Adipocyte (in vitro differentiated cells): Measurements from ENCODE around the gene HDAC5.

Experiments used
- DNase-seq: peaks from one replicate; pipeline ENCODE4 v3.0.0-alpha.2; 2015; ENCODE audit warnings: low read depth
- H3K27me3 ChIP-seq: replicated peaks from 2 replicates; pipeline ENCODE4 v1.7.0; 2013; ENCODE audit warnings: mild to moderate bottlenecking, low read length, moderate library complexity; ENCODE audit not compliant: control insufficient read depth, insufficient read depth
- H3K36me3 ChIP-seq: 2 replicates; pipeline ENCODE4 v1.7.0; 2013; ENCODE audit warnings: low read length, mild to moderate bottlenecking, moderate library complexity; ENCODE audit not compliant: control insufficient read depth, insufficient read depth, severe bottlenecking
- H3K4me1 ChIP-seq: 2 replicates; pipeline ENCODE4 v1.7.0; 2013; ENCODE audit warnings: mild to moderate bottlenecking, low read length, moderate library complexity; ENCODE audit not compliant: control insufficient read depth, insufficient read depth
- H3K4me3 ChIP-seq: 2 replicates; pipeline ENCODE4 v1.7.0; 2013; ENCODE audit warnings: mild to moderate bottlenecking, low read length, moderate library complexity
- H3K9ac ChIP-seq: 2 replicates; pipeline ENCODE4 v1.7.0; 2013; ENCODE audit warnings: mild to moderate bottlenecking, low read length, moderate library complexity
- H3K9me3 ChIP-seq: 2 replicates; pipeline ENCODE4 v1.7.0; 2013; ENCODE audit warnings: mild to moderate bottlenecking, low read length, moderate library complexity; ENCODE audit not compliant: control insufficient read depth

HDAC5 gene

GRCh38 chr17:44081681-44082080, 41.8 kb downstream of the HDAC5 start:
- peaks cover 74% of the 10 kb centered on the region for H3K36me3 ChIP-seq

GRCh38 chr17:44079877-44080821, 43.3 kb downstream of the HDAC5 start:
- Histone ChIP-seq H3K9ac (no peak overlapping the region), H3K36me3 (peaks cover 88% of the 10 kb centered on the region), H3K27me3 (no peaks in the 10 kb centered on the region), H3K4me1 (peaks cover 19% of the 10 kb centered on the region), H3K9me3 (no peaks in the 10 kb centered on the region), H3K4me3 (no peak overlapping the region)
- DNase-seq = no peak

More at GRCh38 chr17:44081681-44082080, 41.8 kb downstream of the HDAC5 start:
- Histone ChIP-seq H3K27me3 (no peaks in the 10 kb centered on the region), H3K9ac (no peak overlapping the region), H3K4me3 (no peak overlapping the region), H3K9me3 (no peaks in the 10 kb centered on the region), H3K4me1 (peaks cover 17% of the 10 kb centered on the region)
- DNase-seq = no peak

GRCh38 chr17:44078412-44078811, 45.0 kb downstream of the HDAC5 start:
- Histone ChIP-seq H3K36me3 (peaks cover 84% of the 10 kb centered on the region), H3K4me1 (peaks cover 19% of the 10 kb centered on the region), H3K9me3 (no peaks in the 10 kb centered on the region), H3K27me3 (no peaks in the 10 kb centered on the region), H3K9ac (no peak overlapping the region), H3K4me3 (no peak overlapping the region)
- no peak for DNase-seq

- no peaks in the 10 kb centered on the region for H3K27me3 ChIP-seq
- H3K4me3 ChIP-seq = no peak overlapping the region
- no peak for DNase-seq
- no peaks in the 10 kb centered on the region for H3K9me3 ChIP-seq
- peak overlapping the region; percentile 56 for H3K9ac ChIP-seq
- peaks cover 77% of the 10 kb centered on the region for H3K36me3 ChIP-seq
- H3K4me1 ChIP-seq = peaks cover 19% of the 10 kb centered on the region
These were observed 45.9 kb downstream of the HDAC5 start for GRCh38 chr17:44077595-44077909.

- no peak overlapping the region for H3K4me3 ChIP-seq
- no peaks in the 10 kb centered on the region for H3K9me3 ChIP-seq
- H3K9ac ChIP-seq = peak overlapping the region; percentile 56
- H3K27me3 ChIP-seq = no peaks in the 10 kb centered on the region
- H3K4me1 ChIP-seq = peaks cover 14% of the 10 kb centered on the region
- H3K36me3 ChIP-seq = peaks cover 71% of the 10 kb centered on the region
- peak; percentile 22 for DNase-seq
These were observed 46.5 kb downstream of the HDAC5 start for GRCh38 chr17:44076716-44077594.

- Histone ChIP-seq H3K9me3 (no peaks in the 10 kb centered on the region), H3K36me3 (peaks cover 64% of the 10 kb centered on the region), H3K4me1 (peaks cover 21% of the 10 kb centered on the region), H3K9ac (no peak overlapping the region), H3K4me3 (no peak overlapping the region), H3K27me3 (no peaks in the 10 kb centered on the region)
- no peak for DNase-seq
These were observed 47.7 kb downstream of the HDAC5 start for GRCh38 chr17:44075598-44076293.

GRCh38 chr17:44074911-44075285, 48.5 kb downstream of the HDAC5 start:
- DNase-seq = no peak
- H3K27me3 ChIP-seq = no peaks in the 10 kb centered on the region
- no peaks in the 10 kb centered on the region for H3K9me3 ChIP-seq
- no peak overlapping the region for H3K9ac ChIP-seq
- H3K4me1 ChIP-seq = peaks cover 25% of the 10 kb centered on the region
- H3K36me3 ChIP-seq = peaks cover 56% of the 10 kb centered on the region
- no peak overlapping the region for H3K4me3 ChIP-seq

GRCh38 chr17:44074231-44074910, 49.1 kb downstream of the HDAC5 start:
- Histone ChIP-seq H3K36me3 (peaks cover 51% of the 10 kb centered on the region), H3K9me3 (no peaks in the 10 kb centered on the region), H3K27me3 (no peaks in the 10 kb centered on the region), H3K4me1 (peaks cover 26% of the 10 kb centered on the region), H3K4me3 (no peak overlapping the region), H3K9ac (peak overlapping the region; percentile 26)
- DNase-seq = no peak

GRCh38 chr17:44071772-44072171, 51.7 kb downstream of the HDAC5 start:
- Histone ChIP-seq H3K4me3 (peak overlapping the region; percentile 84), H3K27me3 (no peaks in the 10 kb centered on the region), H3K4me1 (peaks cover 27% of the 10 kb centered on the region), H3K9ac (peak overlapping the region; percentile 82), H3K36me3 (peaks cover 28% of the 10 kb centered on the region), H3K9me3 (no peaks in the 10 kb centered on the region)
- peak; percentile 33 for DNase-seq

GRCh38 chr17:44071198-44071520, 52.3 kb downstream of the HDAC5 start:
- H3K4me3 ChIP-seq = peak overlapping the region; percentile 84

More at GRCh38 chr17:44071198-44071520, 52.3 kb downstream of the HDAC5 start:
- H3K9me3 ChIP-seq = no peaks in the 10 kb centered on the region
- peaks cover 22% of the 10 kb centered on the region for H3K36me3 ChIP-seq
- DNase-seq = no peak
- H3K4me1 ChIP-seq = peaks cover 20% of the 10 kb centered on the region
- no peaks in the 10 kb centered on the region for H3K27me3 ChIP-seq
- H3K9ac ChIP-seq = peak overlapping the region; percentile 82
